HepG2 (cell line): ENCODE measurements around the gene CKLF. TPM values are rescaled to one million over a fixed set of nuclear protein-coding genes. Genes with fewer than 3 reads are reported as not detected.
A peak's percentile ranks its signal among the peaks of the same experiment; 100 is the strongest.

Source experiments
- CCDC6 ChIP-seq: sonication (generic); formaldehyde crosslinking; IDR thresholded peaks from 2 replicates; pipeline ENCODE4 v1.8.1; 2022; ENCODE audit warnings: mild to moderate bottlenecking, missing genetic modification reagents, moderate library complexity
- FOXJ3 ChIP-seq: sonication (generic); formaldehyde crosslinking; IDR thresholded peaks from 2 replicates; pipeline ENCODE4 v1.4.0; 2020; ENCODE audit warnings: missing genetic modification reagents, mild to moderate bottlenecking, borderline replicate concordance
- GZF1 ChIP-seq: sonication (generic); formaldehyde crosslinking; IDR thresholded peaks from 2 replicates; pipeline ENCODE4 v1.5.1; 2020; ENCODE audit warnings: mild to moderate bottlenecking, missing genetic modification reagents
- HMG20A ChIP-seq: IDR thresholded peaks from 2 replicates; pipeline ENCODE4 v1.6.1; 2016; ENCODE audit warnings: borderline replicate concordance
- ISL2 ChIP-seq: sonication (generic); formaldehyde crosslinking; IDR thresholded peaks from 2 replicates; pipeline ENCODE4 v1.5.0; 2020; ENCODE audit warnings: missing genetic modification reagents
- MXI1 ChIP-seq: IDR thresholded peaks from 3 replicates; pipeline ENCODE4 v1.6.1; 2012; ENCODE audit warnings: low read depth, low read length, inconsistent platforms, borderline replicate concordance
- TGIF2 ChIP-seq: IDR thresholded peaks from 2 replicates; pipeline ENCODE4 v1.6.1; 2016; ENCODE audit warnings: control low read depth, missing compliant biosample characterization
- ZBTB8A ChIP-seq: sonication (generic); formaldehyde crosslinking; IDR thresholded peaks from 2 replicates; pipeline ENCODE4 v1.4.0; 2020; ENCODE audit warnings: mild to moderate bottlenecking, low read depth, missing genetic modification reagents, borderline replicate concordance
- ZFAT ChIP-seq: sonication (generic); formaldehyde crosslinking; conservative IDR thresholded peaks from 2 replicates; pipeline ENCODE4 v1.8.1; 2023; ENCODE audit warnings: missing genetic modification reagents, inconsistent platforms
- ZNF589 ChIP-seq: sonication (generic); formaldehyde crosslinking; conservative IDR thresholded peaks from 2 replicates; pipeline ENCODE4 v1.8.0; 2022; ENCODE audit warnings: mild to moderate bottlenecking, moderate library complexity, missing genetic modification reagents
- ZNF839 ChIP-seq: sonication (generic); formaldehyde crosslinking; IDR thresholded peaks from 2 replicates; pipeline ENCODE4 v1.4.0; 2020; ENCODE audit warnings: missing genetic modification reagents, mild to moderate bottlenecking, borderline replicate concordance
- polyA plus RNA-seq, 8 experiments: library from polyadenylated mRNA; depleted of rRNA in 3 of 8; stranded (reverse) in 7 of 8; unstranded in 1 of 8; fragments of >200 nt; fragmentation: Illumina TruSeq in 4 of 8; extraction: Trizol in 4 of 8; gene quantifications; 2 replicates each; pipeline versions ENCODE4 v1.2.1 to v1.2.3, GENCODE V29; 2011 to 2016; ENCODE audit warnings: low read depth in 4 of 8, missing spikeins in 1 of 8, mixed read lengths in 1 of 8; ENCODE audit not compliant: insufficient read depth in 1 of 8
- total RNA-seq, 5 experiments: library from RNA; depleted of rRNA; stranded (reverse); fragments of >200 nt; fragmentation: Illumina TruSeq; extraction: Trizol; gene quantifications; 2 replicates each; pipeline ENCODE4 v1.2.3, GENCODE V29; 2016; ENCODE audit warnings: low read depth in 1 of 5
- TF ChIP-seq, protein P1 (sequence below): sonication (generic); formaldehyde crosslinking; IDR thresholded peaks from 2 replicates; pipeline ENCODE4 v1.4.0; 2020; ENCODE audit warnings: low read depth, missing genetic modification reagents
- TF ChIP-seq, protein P2 (sequence below): sonication (generic); formaldehyde crosslinking; conservative IDR thresholded peaks from 2 replicates; pipeline ENCODE4 v1.4.0; 2020; ENCODE audit warnings: missing genetic modification reagents
- TF ChIP-seq, protein P3 (sequence below): sonication (generic); formaldehyde crosslinking; IDR thresholded peaks from 2 replicates; pipeline ENCODE4 v1.4.0; 2020; ENCODE audit warnings: missing genetic modification reagents, mild to moderate bottlenecking, borderline replicate concordance
- TF ChIP-seq, protein P4 (sequence below): fragments of 450-650 bp; IDR thresholded peaks from 2 replicates; pipeline ENCODE4 v1.6.1; 2017
- TF ChIP-seq, protein P5 (sequence below): sonication (generic); formaldehyde crosslinking; IDR thresholded peaks from 2 replicates; pipeline ENCODE4 v1.4.0; 2020; ENCODE audit warnings: missing genetic modification reagents, borderline replicate concordance

Gene CKLF
- total and polyA plus RNA-seq, 2 of the 13 experiments (the other 11 are each of a cell fraction or from before 2014, with no cell fraction given) = 120 to 167 TPM

DNA sequence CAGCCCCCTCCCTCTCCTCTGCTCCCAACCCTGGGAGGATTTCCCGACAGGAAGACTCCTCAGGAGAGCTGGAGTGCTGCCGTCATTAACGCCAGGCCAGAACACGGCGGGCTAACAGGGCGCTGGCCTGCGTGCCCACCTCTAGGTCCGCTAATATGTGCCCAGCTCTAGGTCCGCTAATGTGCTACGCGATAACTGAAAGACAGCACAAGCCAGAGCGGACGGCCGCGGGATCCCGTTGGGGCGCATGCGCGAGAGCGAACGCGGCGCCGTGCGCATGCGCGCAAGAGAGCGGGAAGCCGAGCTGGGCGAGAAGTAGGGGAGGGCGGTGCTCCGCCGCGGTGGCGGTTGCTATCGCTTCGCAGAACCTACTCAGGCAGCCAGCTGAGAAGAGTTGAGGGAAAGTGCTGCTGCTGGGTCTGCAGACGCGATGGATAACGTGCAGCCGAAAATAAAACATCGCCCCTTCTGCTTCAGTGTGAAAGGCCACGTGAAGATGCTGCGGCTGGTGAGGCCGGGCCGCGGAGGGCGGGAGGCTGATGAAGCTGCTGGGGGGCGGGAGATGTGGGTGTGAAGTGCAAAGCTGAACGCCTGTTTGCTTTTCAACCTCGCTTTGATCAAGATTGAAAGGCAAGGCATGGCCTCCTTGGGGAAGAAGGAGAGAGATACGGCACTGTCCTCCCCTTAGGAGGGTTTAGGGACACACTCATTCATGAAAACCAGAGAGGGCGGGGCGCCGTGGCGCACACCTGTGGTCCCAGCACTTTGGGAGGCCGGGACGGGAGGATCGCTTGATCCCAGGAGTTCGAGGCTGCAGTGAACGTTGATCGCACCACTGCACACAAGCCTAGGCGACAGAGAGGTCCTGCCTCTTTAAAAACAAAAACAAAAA, at the start of gene CKLF (continued):
- TF ChIP-seq, protein P1, sequence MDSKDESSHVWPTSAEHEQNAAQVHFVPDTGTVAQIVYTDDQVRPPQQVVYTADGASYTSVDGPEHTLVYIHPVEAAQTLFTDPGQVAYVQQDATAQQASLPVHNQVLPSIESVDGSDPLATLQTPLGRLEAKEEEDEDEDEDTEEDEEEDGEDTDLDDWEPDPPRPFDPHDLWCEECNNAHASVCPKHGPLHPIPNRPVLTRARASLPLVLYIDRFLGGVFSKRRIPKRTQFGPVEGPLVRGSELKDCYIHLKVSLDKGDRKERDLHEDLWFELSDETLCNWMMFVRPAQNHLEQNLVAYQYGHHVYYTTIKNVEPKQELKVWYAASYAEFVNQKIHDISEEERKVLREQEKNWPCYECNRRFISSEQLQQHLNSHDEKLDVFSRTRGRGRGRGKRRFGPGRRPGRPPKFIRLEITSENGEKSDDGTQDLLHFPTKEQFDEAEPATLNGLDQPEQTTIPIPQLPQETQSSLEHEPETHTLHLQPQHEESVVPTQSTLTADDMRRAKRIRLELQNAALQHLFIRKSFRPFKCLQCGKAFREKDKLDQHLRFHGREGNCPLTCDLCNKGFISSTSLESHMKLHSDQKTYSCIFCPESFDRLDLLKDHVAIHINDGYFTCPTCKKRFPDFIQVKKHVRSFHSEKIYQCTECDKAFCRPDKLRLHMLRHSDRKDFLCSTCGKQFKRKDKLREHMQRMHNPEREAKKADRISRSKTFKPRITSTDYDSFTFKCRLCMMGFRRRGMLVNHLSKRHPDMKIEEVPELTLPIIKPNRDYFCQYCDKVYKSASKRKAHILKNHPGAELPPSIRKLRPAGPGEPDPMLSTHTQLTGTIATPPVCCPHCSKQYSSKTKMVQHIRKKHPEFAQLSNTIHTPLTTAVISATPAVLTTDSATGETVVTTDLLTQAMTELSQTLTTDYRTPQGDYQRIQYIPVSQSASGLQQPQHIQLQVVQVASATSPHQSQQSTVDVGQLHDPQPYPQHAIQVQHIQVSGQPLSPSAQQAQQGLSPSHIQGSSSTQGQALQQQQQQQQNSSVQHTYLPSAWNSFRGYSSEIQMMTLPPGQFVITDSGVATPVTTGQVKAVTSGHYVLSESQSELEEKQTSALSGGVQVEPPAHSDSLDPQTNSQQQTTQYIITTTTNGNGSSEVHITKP (CRISPR knock-in tag) = peak; percentile 69
- TF ChIP-seq MXI1 (peak; percentile 54; the same call in 1 of the 3 replicates), TGIF2 (peak; percentile 85), ZNF839 (peak; percentile 98), ZNF589 (CRISPR knock-in tag) (peak; percentile 97; the same call in 1 of the 2 replicates), ISL2 (CRISPR knock-in tag) (peak; percentile 89), GZF1 (CRISPR knock-in tag) (peak; percentile 95; the same call in 1 of the 2 replicates), ZFAT (CRISPR knock-in tag) (0 out of 2 replicates have a peak, but pooled peaks have one; percentile 90), FOXJ3 (CRISPR knock-in tag) (0 out of 2 replicates have a peak, but pooled peaks have one; percentile 34), ZBTB8A (CRISPR knock-in tag) (no peak), CCDC6 (CRISPR knock-in tag) (peak; percentile 98; the same call in 1 of the 2 replicates), HMG20A (CRISPR knock-in tag) (no peak)
- TF ChIP-seq, protein P2, sequence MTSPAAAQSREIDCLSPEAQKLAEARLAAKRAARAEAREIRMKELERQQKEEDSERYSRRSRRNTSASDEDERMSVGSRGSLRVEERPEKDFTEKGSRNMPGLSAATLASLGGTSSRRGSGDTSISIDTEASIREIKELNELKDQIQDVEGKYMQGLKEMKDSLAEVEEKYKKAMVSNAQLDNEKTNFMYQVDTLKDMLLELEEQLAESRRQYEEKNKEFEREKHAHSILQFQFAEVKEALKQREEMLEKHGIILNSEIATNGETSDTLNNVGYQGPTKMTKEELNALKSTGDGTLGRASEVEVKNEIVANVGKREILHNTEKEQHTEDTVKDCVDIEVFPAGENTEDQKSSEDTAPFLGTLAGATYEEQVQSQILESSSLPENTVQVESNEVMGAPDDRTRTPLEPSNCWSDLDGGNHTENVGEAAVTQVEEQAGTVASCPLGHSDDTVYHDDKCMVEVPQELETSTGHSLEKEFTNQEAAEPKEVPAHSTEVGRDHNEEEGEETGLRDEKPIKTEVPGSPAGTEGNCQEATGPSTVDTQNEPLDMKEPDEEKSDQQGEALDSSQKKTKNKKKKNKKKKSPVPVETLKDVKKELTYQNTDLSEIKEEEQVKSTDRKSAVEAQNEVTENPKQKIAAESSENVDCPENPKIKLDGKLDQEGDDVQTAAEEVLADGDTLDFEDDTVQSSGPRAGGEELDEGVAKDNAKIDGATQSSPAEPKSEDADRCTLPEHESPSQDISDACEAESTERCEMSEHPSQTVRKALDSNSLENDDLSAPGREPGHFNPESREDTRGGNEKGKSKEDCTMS = no peak
- TF ChIP-seq, protein P3, sequence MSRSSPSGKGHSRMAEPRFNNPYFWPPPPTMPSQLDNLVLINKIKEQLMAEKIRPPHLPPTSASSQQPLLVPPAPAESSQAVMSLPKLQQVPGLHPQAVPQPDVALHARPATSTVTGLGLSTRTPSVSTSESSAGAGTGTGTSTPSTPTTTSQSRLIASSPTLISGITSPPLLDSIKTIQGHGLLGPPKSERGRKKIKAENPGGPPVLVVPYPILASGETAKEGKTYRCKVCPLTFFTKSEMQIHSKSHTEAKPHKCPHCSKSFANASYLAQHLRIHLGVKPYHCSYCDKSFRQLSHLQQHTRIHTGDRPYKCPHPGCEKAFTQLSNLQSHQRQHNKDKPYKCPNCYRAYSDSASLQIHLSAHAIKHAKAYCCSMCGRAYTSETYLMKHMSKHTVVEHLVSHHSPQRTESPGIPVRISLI (CRISPR knock-in tag) = no peak
- TF ChIP-seq, protein P4, sequence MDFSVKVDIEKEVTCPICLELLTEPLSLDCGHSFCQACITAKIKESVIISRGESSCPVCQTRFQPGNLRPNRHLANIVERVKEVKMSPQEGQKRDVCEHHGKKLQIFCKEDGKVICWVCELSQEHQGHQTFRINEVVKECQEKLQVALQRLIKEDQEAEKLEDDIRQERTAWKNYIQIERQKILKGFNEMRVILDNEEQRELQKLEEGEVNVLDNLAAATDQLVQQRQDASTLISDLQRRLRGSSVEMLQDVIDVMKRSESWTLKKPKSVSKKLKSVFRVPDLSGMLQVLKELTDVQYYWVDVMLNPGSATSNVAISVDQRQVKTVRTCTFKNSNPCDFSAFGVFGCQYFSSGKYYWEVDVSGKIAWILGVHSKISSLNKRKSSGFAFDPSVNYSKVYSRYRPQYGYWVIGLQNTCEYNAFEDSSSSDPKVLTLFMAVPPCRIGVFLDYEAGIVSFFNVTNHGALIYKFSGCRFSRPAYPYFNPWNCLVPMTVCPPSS = no peak
- TF ChIP-seq, protein P5, sequence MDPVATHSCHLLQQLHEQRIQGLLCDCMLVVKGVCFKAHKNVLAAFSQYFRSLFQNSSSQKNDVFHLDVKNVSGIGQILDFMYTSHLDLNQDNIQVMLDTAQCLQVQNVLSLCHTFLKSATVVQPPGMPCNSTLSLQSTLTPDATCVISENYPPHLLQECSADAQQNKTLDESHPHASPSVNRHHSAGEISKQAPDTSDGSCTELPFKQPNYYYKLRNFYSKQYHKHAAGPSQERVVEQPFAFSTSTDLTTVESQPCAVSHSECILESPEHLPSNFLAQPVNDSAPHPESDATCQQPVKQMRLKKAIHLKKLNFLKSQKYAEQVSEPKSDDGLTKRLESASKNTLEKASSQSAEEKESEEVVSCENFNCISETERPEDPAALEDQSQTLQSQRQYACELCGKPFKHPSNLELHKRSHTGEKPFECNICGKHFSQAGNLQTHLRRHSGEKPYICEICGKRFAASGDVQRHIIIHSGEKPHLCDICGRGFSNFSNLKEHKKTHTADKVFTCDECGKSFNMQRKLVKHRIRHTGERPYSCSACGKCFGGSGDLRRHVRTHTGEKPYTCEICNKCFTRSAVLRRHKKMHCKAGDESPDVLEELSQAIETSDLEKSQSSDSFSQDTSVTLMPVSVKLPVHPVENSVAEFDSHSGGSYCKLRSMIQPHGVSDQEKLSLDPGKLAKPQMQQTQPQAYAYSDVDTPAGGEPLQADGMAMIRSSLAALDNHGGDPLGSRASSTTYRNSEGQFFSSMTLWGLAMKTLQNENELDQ (CRISPR knock-in tag) = peak; percentile 13; the same call in 1 of the 2 replicates
